Pons (tissue), 1 donor: ENCODE results near the gene ZNF106.
A peak's percentile ranks its signal among the peaks of the same experiment; 100 is the strongest.

Experiments used
- DNase-seq: peaks from one replicate; pipeline ENCODE4 v3.0.0-alpha.2; 2016; ENCODE audit warnings: low spot score

ZNF106 gene

GRCh38 chr15:42405863-42406482, 85.0 kb downstream of the ZNF106 start:
- DNase-seq = peak; percentile 62

GRCh38 chr15:42404461-42405235, 86.3 kb downstream of the ZNF106 start:
- peak; percentile 99 for DNase-seq

- no peak for DNase-seq
Observed at GRCh38 chr15:42403389-42403788, 87.6 kb downstream of the ZNF106 start.

- no peak for DNase-seq
Observed at GRCh38 chr15:42402455-42403205, 88.3 kb downstream of the ZNF106 start.

GRCh38 chr15:42401544-42402454, 89.1 kb downstream of the ZNF106 start:
- no peak for DNase-seq

- peak; percentile 81 for DNase-seq
Observed at GRCh38 chr15:42395838-42396237, 95.1 kb downstream of the ZNF106 start.

GRCh38 chr15:42394106-42394505, 96.8 kb downstream of the ZNF106 start:
- DNase-seq = no peak

GRCh38 chr15:42392309-42393024, 98.5 kb downstream of the ZNF106 start:
- no peak for DNase-seq

GRCh38 chr15:42387603-42388002, 103.3 kb downstream of the ZNF106 start:
- DNase-seq = no peak

GRCh38 chr15:42385980-42386700, 104.8 kb downstream of the ZNF106 start:
- DNase-seq = no peak

GRCh38 chr15:42385206-42385979, 105.5 kb downstream of the ZNF106 start:
- peak; percentile 37 for DNase-seq

- no peak for DNase-seq
Observed at GRCh38 chr15:42384597-42384996, 106.3 kb downstream of the ZNF106 start.

GRCh38 chr15:42378011-42378410, 112.9 kb downstream of the ZNF106 start:
- no peak for DNase-seq

- DNase-seq = no peak
Observed at GRCh38 chr15:42375941-42376340, 115.0 kb downstream of the ZNF106 start.

GRCh38 chr15:42375252-42375651, 115.7 kb downstream of the ZNF106 start:
- DNase-seq = no peak

GRCh38 chr15:42374810-42375209, 116.1 kb downstream of the ZNF106 start:
- DNase-seq = no peak

GRCh38 chr15:42373936-42374335, 117.0 kb downstream of the ZNF106 start:
- DNase-seq = no peak

- peak; percentile 17 for DNase-seq
Observed at GRCh38 chr15:42373274-42373673, 117.7 kb downstream of the ZNF106 start.

- no peak for DNase-seq
Observed at GRCh38 chr15:42371096-42371495, 119.8 kb downstream of the ZNF106 start.

GRCh38 chr15:42368096-42368495, 122.8 kb downstream of the ZNF106 start:
- no peak for DNase-seq
